NCI-H69 (cell line): ENCODE measurements around the gene LRRK1.

Source experiments
- DNase-seq: peaks from one replicate; lab custom pipeline; 2025; lab: John Stamatoyannopoulos, UW

The LRRK1 gene

GRCh38 chr15:100939791-100940190, 20.6 kb downstream of the LRRK1 start:
- DNase-seq, result no peak

GRCh38 chr15:100940767-100941379, 21.7 kb downstream of the LRRK1 start:
- DNase-seq, result no peak

GRCh38 chr15:100941536-100941935, 22.4 kb downstream of the LRRK1 start:
- no peak for DNase-seq

GRCh38 chr15:100942656-100943425, 23.7 kb downstream of the LRRK1 start:
- no peak for DNase-seq

- no peak for DNase-seq
Measured at GRCh38 chr15:100944244-100944895, 25.2 kb downstream of the LRRK1 start.

GRCh38 chr15:100944986-100945385, 25.8 kb downstream of the LRRK1 start:
- DNase-seq, result no peak

- no peak for DNase-seq
Measured at GRCh38 chr15:100947760-100948429, 28.7 kb downstream of the LRRK1 start.

GRCh38 chr15:100948430-100948762, 29.2 kb downstream of the LRRK1 start:
- no peak for DNase-seq

- DNase-seq, result no peak
Measured at GRCh38 chr15:100949691-100950090, 30.5 kb downstream of the LRRK1 start.

GRCh38 chr15:100951965-100952364, 32.8 kb downstream of the LRRK1 start:
- DNase-seq, result no peak

- DNase-seq, result no peak
Measured at GRCh38 chr15:100952566-100952965, 33.4 kb downstream of the LRRK1 start.

- DNase-seq, result no peak
Measured at GRCh38 chr15:100958326-100959065, 39.3 kb downstream of the LRRK1 start.

- no peak for DNase-seq
Measured at GRCh38 chr15:100959066-100960050, 40.2 kb downstream of the LRRK1 start.

- no peak for DNase-seq
Measured at GRCh38 chr15:100966997-100967396, 47.8 kb downstream of the LRRK1 start.

- DNase-seq, result no peak
Measured at GRCh38 chr15:100968050-100968966, 49.2 kb downstream of the LRRK1 start.

- DNase-seq, result no peak
Measured at GRCh38 chr15:100972975-100973350, 53.8 kb downstream of the LRRK1 start.

GRCh38 chr15:100973351-100974111, 54.4 kb downstream of the LRRK1 start:
- DNase-seq, result no peak

GRCh38 chr15:100975043-100975442, 55.9 kb downstream of the LRRK1 start:
- no peak for DNase-seq
